ENCODE measurements around the gene DOCK6.

GRCh38 chr19:11204076-11204602 is 58.2 kb downstream of the DOCK6 start:
- TF ChIP-seq HOXD13 (CRISPR knock-in tag; IDR thresholded peaks at IDR 0.05; ENCODE audit: borderline replicate concordance), result no peak
- no peak for TF ChIP-seq ZNF660 (tag by site-specific recombination; IDR thresholded peaks at IDR 0.05)
